ENCODE data around the gene STN1. TPM values are rescaled to one million over a fixed set of nuclear protein-coding genes. Genes with fewer than 3 reads are reported as not detected.
"Not testable (repeated sequence)": the region's sequence is repeated elsewhere in the genome, so short reads cannot be mapped to it uniquely, and the experiment has no call there.

Gene STN1
- total and polyA plus RNA-seq, 10 of the 15 experiments (the other 5 are each of a cell fraction or from before 2014, with no cell fraction given) = 22.2 to 31.8 (median 28.5) TPM

DNA sequence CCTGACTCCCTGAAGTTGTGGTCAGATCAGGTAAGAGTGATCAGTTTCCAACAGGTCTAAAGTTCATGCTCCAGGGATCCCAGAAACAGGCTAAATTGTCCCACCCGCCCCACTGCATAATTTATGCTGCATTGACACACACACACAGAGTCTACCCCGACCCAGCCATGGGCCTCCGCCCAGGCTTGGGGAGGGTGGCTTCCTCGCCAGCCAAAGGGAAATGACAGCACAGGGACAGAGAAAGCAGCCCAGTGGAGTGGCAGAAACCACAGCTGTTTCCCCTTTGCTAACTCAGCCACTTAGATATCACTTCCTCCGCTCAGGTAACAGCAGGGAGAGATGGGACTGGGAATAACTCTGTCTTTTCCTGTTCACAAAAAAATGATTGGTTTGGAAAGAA is 72.0 kb downstream of the STN1 start (continued):
- peak; percentile 63 for TF ChIP-seq RUNX3 (IDR thresholded peaks at IDR 0.05; ENCODE audit: low read length)
- TF ChIP-seq FOXM1 (IDR thresholded peaks at IDR 0.05; ENCODE audit: low read depth, low read length) = no peak
- no peak for TF ChIP-seq CHD2 (IDR thresholded peaks at IDR 0.05; ENCODE audit: borderline replicate concordance, low read depth, low read length)

- H4K20me1 ChIP-seq (ENCODE audit: control insufficient read depth, insufficient read depth); BruUV-seq (replicated peaks); POLR2A ChIA-PET: not testable (repeated sequence)
Measured at GRCh38 chr10:103845346-103845745, 72.6 kb downstream of the STN1 start.

GRCh38 chr10:103843854-103844570 is 74.0 kb downstream of the STN1 start:
- in situ Hi-C loops (cut with MboI) (no loop called here), intact Hi-C loops (cut with micrococcal nuclease; ENCODE audit: unreplicated experiment) (no loop called here)
- Histone ChIP-seq H3K4me2 (ENCODE audit: control insufficient read depth, insufficient read depth) (no peak overlapping the region), H3K27ac (ENCODE audit: control insufficient read depth, insufficient read depth) (no peak overlapping the region), H3K4me3 (no peak overlapping the region), H2AFZ (ENCODE audit: control insufficient read depth, low read depth, low read length) (no peak overlapping the region), H3K79me2 (ENCODE audit: control insufficient read depth, insufficient read depth, low read length) (no peaks in the 10 kb centered on the region), H3K36me3 (ENCODE audit: control insufficient read depth in 2 of 2, insufficient read depth in 2 of 2, low read length in 1 of 2) (no peaks in the 10 kb centered on the region), H3K9ac (ENCODE audit: control insufficient read depth, insufficient read depth, low read length) (no peak overlapping the region), H4K20me1 (ENCODE audit: control insufficient read depth, insufficient read depth) (no peaks in the 10 kb centered on the region), H3K27me3 (replicated peaks in 1 of 2; ENCODE audit: control insufficient read depth in 2 of 2, insufficient read depth in 2 of 2, low read length in 1 of 2) (no peaks in the 10 kb centered on the region), H3K4me1 (ENCODE audit: control insufficient read depth, insufficient read depth, low read length) (no peaks in the 10 kb centered on the region), H3K9me3 (replicated peaks; ENCODE audit: control insufficient read depth, insufficient read depth, low read length) (no peaks in the 10 kb centered on the region)
- BruUV-seq (replicated peaks) = no TSS peak
- ChIA-PET POLR2A (no interaction called here), RAD21 (ENCODE audit: unreplicated experiment) (no interaction called here), CTCF (no interaction called here), SMC1A (ENCODE audit: uncharacterized antibody, unreplicated experiment) (interaction anchor here (1.7 kb wide), 1 partner anchor 132 kb away, joined by 4 read pairs; no protein-coding TSS in a partner anchor)
- DNase-seq (ENCODE audit: low read depth, low spot score) (no peak), ATAC-seq (no peak), FAIRE-seq (no peak)
- WGBS (ENCODE audit: insufficient coverage, insufficient replicate concordance, low lambda C conversion rate, missing lambda C conversion rate) = 22% methylated on average over 6 of the region's 6 CpGs
- no peak for TF ChIP-seq BHLHE40 (IDR thresholded peaks at IDR 0.05; ENCODE audit: borderline replicate concordance in 1 of 2, low read depth in 2 of 2, low read length in 1 of 2)
- TF ChIP-seq CREM (IDR thresholded peaks at IDR 0.05; ENCODE audit: low read depth) = no peak
- no peak for TF ChIP-seq POU2F2 (IDR thresholded peaks at IDR 0.05; ENCODE audit: borderline replicate concordance, low read depth, low read length)
- no peak for TF ChIP-seq SKIL (IDR thresholded peaks at IDR 0.05; ENCODE audit: low read depth, poor library complexity, severe bottlenecking)
- no peak for TF ChIP-seq WRNIP1 (IDR thresholded peaks at IDR 0.05; ENCODE audit: borderline replicate concordance, low read depth, low read length)
- TF ChIP-seq JUND (IDR thresholded peaks at IDR 0.05; ENCODE audit: low read depth, low read length) = no peak
- TF ChIP-seq TAF1 (IDR thresholded peaks at IDR 0.05; ENCODE audit: borderline replicate concordance, low read depth, low read length) = no peak
- TF ChIP-seq NR2F1 (conservative IDR thresholded peaks at IDR 0.05) = no peak
- no peak for TF ChIP-seq GABPA (IDR thresholded peaks at IDR 0.05; ENCODE audit: low read depth)

More at GRCh38 chr10:103845346-103845745, 72.6 kb downstream of the STN1 start:
- H3K4me1 ChIP-seq (ENCODE audit: control insufficient read depth, insufficient read depth, low read length); CTCF ChIA-PET; FAIRE-seq; ATAC-seq; RAD21 ChIA-PET (ENCODE audit: unreplicated experiment); H3K27me3 ChIP-seq (replicated peaks in 1 of 2; ENCODE audit: control insufficient read depth in 2 of 2, insufficient read depth in 2 of 2, low read length in 1 of 2); in situ Hi-C loops (cut with MboI); H3K79me2 ChIP-seq (ENCODE audit: control insufficient read depth, insufficient read depth, low read length); H3K4me2 ChIP-seq (ENCODE audit: control insufficient read depth, insufficient read depth); DNase-seq (ENCODE audit: low read depth, low spot score); H2AFZ ChIP-seq (ENCODE audit: control insufficient read depth, low read depth, low read length); H3K9me3 ChIP-seq (replicated peaks; ENCODE audit: control insufficient read depth, insufficient read depth, low read length); H3K36me3 ChIP-seq (ENCODE audit: control insufficient read depth in 2 of 2, insufficient read depth in 2 of 2, low read length in 1 of 2); H3K27ac ChIP-seq (ENCODE audit: control insufficient read depth, insufficient read depth); H3K4me3 ChIP-seq; intact Hi-C loops (cut with micrococcal nuclease; ENCODE audit: unreplicated experiment); SMC1A ChIA-PET (ENCODE audit: uncharacterized antibody, unreplicated experiment); H3K9ac ChIP-seq (ENCODE audit: control insufficient read depth, insufficient read depth, low read length): not testable (repeated sequence)
- WGBS (ENCODE audit: insufficient coverage, insufficient replicate concordance, low lambda C conversion rate, missing lambda C conversion rate) = 29% methylated on average over 3 of the region's 3 CpGs
- TF ChIP-seq SRF (IDR thresholded peaks at IDR 0.05; ENCODE audit: low read depth in 2 of 2, low read length in 2 of 2) = peak in 1 of 2 experiments; percentile 66; a peak in 2 of 4 replicates

All from GM12878 (cell line).